GM19099 (cell line): ENCODE data around the gene AOC1.

ENCODE experiments used
- POLR2A ChIP-seq: IDR thresholded peaks from 3 replicates; pipeline ENCODE4 v1.6.1; 2011; ENCODE audit warnings: low read depth; ENCODE audit not compliant: insufficient read length; ENCODE audit errors: extremely low read depth

Gene AOC1

DNA sequence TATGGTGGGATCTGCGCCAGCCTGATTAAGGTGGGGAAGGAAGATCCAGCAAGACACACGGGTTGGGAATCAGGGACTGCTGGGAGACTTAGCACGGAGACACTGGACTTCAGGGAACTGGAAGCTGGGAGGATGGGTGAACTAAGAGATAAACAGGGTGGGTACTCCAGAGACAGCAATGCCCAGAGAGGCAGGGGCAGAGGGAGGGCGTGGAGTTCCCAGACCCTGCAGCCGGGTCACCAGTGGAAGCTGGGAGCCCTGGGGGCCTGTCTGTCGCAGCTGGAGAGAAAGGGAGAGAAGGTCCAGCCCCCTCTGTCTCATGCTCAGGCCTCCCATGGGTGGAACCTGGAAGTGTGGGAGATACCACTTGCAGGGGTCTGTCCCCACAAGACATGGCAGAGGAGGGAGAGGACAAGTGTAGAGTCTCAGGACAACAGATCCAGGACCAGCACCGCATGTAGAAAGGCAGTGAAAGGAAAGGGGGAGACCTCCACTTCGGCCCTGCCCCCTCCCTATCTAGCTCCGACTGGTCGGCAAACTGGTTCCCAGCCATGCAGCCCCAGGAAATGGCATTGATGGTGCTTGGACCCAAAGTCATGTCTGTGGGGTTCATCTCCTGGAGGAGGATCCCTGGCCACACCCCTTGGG lies 44.4 kb downstream of the AOC1 start:
- no peak for TF ChIP-seq POLR2A

- peak; percentile 46 for TF ChIP-seq POLR2A
Measured at GRCh38 chr7:150897502-150898474, 45.5 kb downstream of the AOC1 start.

GRCh38 chr7:150898475-150899011 lies 46.2 kb downstream of the AOC1 start:
- no peak for TF ChIP-seq POLR2A

- no peak for TF ChIP-seq POLR2A
Measured at GRCh38 chr7:150900675-150901074, 48.4 kb downstream of the AOC1 start.

- no peak for TF ChIP-seq POLR2A
Measured at GRCh38 chr7:150901160-150902035, 49.1 kb downstream of the AOC1 start.

DNA sequence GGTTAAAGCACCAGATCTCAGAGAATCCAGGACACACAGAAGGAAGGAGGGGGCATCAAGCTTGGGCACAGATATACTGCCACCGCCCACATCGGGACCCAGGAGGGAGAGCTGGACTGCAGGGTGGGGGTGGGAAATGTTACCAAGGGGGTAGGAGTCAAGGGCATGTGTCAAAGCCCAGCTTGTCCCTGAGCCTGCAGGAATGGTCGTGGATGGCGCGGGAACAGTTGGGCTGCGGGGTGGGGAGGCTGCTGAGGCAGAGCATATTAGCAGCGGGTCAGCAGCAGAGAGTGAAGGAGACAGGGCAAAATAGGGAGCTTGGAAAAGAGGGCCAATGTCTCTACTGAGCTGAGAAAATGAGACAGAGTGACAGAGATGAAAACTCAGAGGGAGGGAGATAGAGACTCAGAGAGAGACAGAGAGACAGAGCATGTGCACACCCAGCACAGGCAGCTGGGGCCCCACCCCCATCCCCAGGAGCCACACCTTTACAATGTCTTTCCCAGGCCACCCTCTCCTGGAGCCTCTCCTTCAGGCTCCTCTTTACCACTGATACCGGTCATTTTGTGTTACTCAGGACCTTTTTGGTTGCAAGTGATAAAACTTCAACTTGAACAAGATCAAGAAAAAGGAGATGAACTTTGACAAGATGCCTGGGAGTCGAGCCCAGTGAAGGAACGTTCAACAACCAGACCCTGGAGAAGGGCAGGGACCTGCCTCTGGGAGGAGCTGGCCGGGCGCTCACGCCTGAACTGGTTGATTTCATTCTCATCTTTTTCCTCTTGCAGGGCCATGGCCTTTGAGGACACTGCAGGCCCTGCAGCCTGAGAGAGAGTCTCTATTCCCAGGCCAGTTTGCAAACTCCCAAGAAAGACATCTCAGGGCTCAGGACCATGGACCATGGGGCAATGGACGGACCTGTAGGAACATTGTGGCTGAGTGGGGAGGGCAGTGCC lies 50.0 kb downstream of the AOC1 start:
- TF ChIP-seq POLR2A: no peak

DNA sequence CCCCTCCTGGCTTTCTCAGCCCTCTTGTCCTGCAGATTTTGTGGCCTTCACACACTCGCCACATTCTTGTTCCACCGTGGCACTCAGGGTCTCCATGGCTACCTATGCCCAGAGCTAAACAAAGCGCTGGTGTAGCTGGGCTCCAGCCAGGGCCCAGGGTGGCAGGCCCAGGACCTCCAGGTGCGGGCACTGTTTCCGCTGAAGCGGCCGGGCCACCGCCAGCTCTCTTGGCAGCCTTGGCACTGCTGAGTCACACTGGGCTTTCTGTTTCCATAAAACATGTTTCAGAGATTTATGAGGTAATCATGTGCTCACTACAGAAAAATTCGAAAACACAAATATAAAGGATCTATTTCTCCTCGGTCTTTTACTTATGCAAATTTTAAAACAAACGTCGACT lies 51.3 kb downstream of the AOC1 start:
- TF ChIP-seq POLR2A: no peak

- TF ChIP-seq POLR2A: no peak
Measured at GRCh38 chr7:150904011-150904909, 51.9 kb downstream of the AOC1 start.

- no peak for TF ChIP-seq POLR2A
Measured at GRCh38 chr7:150908173-150908572, 55.9 kb downstream of the AOC1 start.

DNA sequence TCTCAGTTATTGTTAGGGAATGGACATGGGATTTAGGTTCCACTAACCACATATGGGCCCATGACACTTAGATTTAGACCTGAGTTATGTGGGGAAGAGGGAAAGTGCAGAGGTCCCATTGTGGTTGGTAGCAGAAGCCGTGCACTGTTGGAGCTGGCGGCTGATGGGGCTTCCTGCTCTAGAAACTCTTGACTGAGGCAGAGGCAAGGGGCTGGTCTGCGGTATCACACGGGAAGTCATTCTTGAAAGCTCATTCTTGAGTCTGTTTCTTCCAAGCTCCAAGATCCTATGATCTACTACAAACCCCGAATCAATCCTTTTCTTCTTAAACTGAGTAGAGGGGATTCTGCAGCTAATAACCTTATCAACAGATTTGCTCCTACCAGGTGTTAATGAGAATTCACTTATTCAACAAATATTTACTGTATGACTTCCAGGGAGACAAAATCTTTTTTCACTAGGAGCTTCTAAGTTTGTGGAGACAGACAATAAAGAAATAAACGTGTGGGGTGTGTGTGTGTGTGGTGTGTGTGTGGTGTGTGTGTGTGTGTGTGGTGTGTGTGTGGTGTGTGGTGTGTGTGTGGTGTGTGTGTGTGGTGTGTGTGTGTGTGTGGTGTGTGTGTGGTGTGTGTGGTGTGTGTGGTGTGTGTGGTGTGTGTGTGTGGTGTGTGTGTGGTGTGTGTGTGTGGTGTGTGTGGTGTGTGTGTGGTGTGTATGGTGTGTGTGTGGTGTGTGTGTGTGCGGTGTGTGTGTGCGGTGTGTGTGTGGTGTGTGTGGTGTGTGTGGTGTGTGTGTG lies 57.1 kb downstream of the AOC1 start:
- no peak for TF ChIP-seq POLR2A

- TF ChIP-seq POLR2A: no peak
Measured at GRCh38 chr7:150910996-150911422, 58.7 kb downstream of the AOC1 start.
